Measurements from ENCODE around the gene PACRG. TPM values are rescaled to one million over a fixed set of nuclear protein-coding genes. Genes with fewer than 3 reads are reported as not detected.
"Not testable (repeated sequence)": the region's sequence is repeated elsewhere in the genome, so short reads cannot be mapped to it uniquely, and the experiment has no call there.

The PACRG gene
- polyA plus RNA-seq, 2 of the 4 experiments (the other 2 are of a cell fraction) = 0.14 to 0.30 TPM

- POLR2A ChIA-PET = no interaction called here
- DNase-seq (ENCODE audit: low read depth in 1 of 2, low spot score in 1 of 2) (no peak), FAIRE-seq (no peak), ATAC-seq (no peak)
- 39% methylated on average over 5 of the region's 5 CpGs for WGBS (ENCODE audit: missing lambda C conversion rate)
- TF ChIP-seq ESRRA (IDR thresholded peaks at IDR 0.05; ENCODE audit: borderline replicate concordance, low read length) = no peak
- no peak for TF ChIP-seq CHD2 (IDR thresholded peaks at IDR 0.05; ENCODE audit: low read length, partially characterized antibody)
- no peak for TF ChIP-seq MYC (IDR thresholded peaks at IDR 0.05; ENCODE audit: borderline replicate concordance, low read length)
- no peak for TF ChIP-seq ZSCAN20 (CRISPR knock-in tag; IDR thresholded peaks at IDR 0.05)
- no peak for TF ChIP-seq RNF2 (IDR thresholded peaks at IDR 0.05; ENCODE audit: borderline replicate concordance, low read depth)
- no peak for TF ChIP-seq HES2 (IDR thresholded peaks at IDR 0.05)
- TF ChIP-seq EP300 (IDR thresholded peaks at IDR 0.05) = no peak
- no peak for TF ChIP-seq HMGXB4 (CRISPR knock-in tag; IDR thresholded peaks at IDR 0.05; ENCODE audit: borderline replicate concordance)
- no peak for TF ChIP-seq TFCP2L1 (CRISPR knock-in tag; IDR thresholded peaks at IDR 0.05)
- no peak for TF ChIP-seq KDM1A (IDR thresholded peaks at IDR 0.05; ENCODE audit: low read depth)
- no peak for TF ChIP-seq USF2 (IDR thresholded peaks at IDR 0.05)
- TF ChIP-seq ATOH8 (CRISPR knock-in tag; IDR thresholded peaks at IDR 0.05; ENCODE audit: low read depth) = no peak
- TF ChIP-seq FOSB (CRISPR knock-in tag; IDR thresholded peaks at IDR 0.05) = no peak
- no peak for TF ChIP-seq CBX2 (IDR thresholded peaks at IDR 0.05; ENCODE audit: borderline replicate concordance, low read depth)
- no peak for TF ChIP-seq HOXB5 (CRISPR knock-in tag; IDR thresholded peaks at IDR 0.05)
- no peak for TF ChIP-seq RFX5 (IDR thresholded peaks at IDR 0.05)
- TF ChIP-seq ZNF302 (CRISPR knock-in tag; IDR thresholded peaks at IDR 0.05) = no peak
- no peak for TF ChIP-seq GATA3 (IDR thresholded peaks at IDR 0.05; ENCODE audit: borderline replicate concordance)
- Histone ChIP-seq H3K9me3 (no peaks in the 10 kb centered on the region), H3K4me1 (no peaks in the 10 kb centered on the region), H3K4me3 (no peak overlapping the region), H3K27ac (no peak overlapping the region), H3K4me2 (no peak overlapping the region)
- CTCF ChIA-PET = no interaction called here
Measured at GRCh38 chr6:162976141-162976540, 248.4 kb downstream of the PACRG start.

GRCh38 chr6:162983234-162983633, 255.5 kb downstream of the PACRG start:
- H3K4me2 ChIP-seq; H3K4me1 ChIP-seq; CTCF ChIA-PET; H3K9me3 ChIP-seq; H3K4me3 ChIP-seq; ATAC-seq; DNase-seq (ENCODE audit: low read depth in 1 of 2, low spot score in 1 of 2); FAIRE-seq; H3K27ac ChIP-seq; POLR2A ChIA-PET: not testable (repeated sequence)
- WGBS (ENCODE audit: missing lambda C conversion rate) = 11% methylated on average over 1 of the region's 1 CpG

GRCh38 chr6:162998777-162999176, 271.0 kb downstream of the PACRG start:
- Histone ChIP-seq H3K9me3 (no peaks in the 10 kb centered on the region), H3K4me3 (no peak overlapping the region), H3K4me1 (no peaks in the 10 kb centered on the region), H3K4me2 (no peak overlapping the region), H3K27ac (no peak overlapping the region)
- no peak for ATAC-seq
- ChIA-PET POLR2A (no interaction called here), CTCF (no interaction called here)
- FAIRE-seq = no peak
- WGBS (ENCODE audit: missing lambda C conversion rate) = 0% methylated on average over 1 of the region's 1 CpG
- no peak for TF ChIP-seq ESRRA (IDR thresholded peaks at IDR 0.05; ENCODE audit: borderline replicate concordance, low read length)
- DNase-seq (ENCODE audit: low read depth in 1 of 2, low spot score in 1 of 2) = no peak
